Measurements from ENCODE around the gene PAX2.

DNA sequence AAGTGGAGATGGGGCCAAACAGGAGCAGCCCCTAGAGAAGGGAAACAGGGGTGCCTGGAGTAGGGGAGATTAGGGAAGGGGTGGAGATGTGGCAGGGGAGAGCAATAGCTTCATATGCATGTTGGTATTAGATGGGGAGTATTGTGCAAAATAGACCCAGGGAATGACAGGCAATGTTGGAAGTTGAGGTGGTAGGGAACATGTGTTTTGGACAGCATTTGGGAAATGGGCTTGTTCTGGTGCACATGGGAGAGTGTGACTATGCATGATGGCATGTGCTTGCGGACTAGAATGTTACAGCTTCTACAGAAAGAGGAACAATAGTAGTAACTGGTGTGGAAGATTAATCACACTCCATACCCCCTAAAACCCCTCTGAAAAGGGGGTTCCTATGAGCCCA is 10.4 kb downstream of the PAX2 start:
- TF ChIP-seq, protein P1, sequence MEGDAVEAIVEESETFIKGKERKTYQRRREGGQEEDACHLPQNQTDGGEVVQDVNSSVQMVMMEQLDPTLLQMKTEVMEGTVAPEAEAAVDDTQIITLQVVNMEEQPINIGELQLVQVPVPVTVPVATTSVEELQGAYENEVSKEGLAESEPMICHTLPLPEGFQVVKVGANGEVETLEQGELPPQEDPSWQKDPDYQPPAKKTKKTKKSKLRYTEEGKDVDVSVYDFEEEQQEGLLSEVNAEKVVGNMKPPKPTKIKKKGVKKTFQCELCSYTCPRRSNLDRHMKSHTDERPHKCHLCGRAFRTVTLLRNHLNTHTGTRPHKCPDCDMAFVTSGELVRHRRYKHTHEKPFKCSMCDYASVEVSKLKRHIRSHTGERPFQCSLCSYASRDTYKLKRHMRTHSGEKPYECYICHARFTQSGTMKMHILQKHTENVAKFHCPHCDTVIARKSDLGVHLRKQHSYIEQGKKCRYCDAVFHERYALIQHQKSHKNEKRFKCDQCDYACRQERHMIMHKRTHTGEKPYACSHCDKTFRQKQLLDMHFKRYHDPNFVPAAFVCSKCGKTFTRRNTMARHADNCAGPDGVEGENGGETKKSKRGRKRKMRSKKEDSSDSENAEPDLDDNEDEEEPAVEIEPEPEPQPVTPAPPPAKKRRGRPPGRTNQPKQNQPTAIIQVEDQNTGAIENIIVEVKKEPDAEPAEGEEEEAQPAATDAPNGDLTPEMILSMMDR (IDR thresholded peaks at IDR 0.05; ENCODE audit: poor library complexity): no peak
- no peak for TF ChIP-seq EZH2phosphoT487 (IDR thresholded peaks at IDR 0.05; ENCODE audit: low read depth, severe bottlenecking, unreplicated experiment)
- TF ChIP-seq EZH2 (IDR thresholded peaks at IDR 0.05; ENCODE audit: borderline replicate concordance): no peak

Data from hepatocyte (in vitro differentiated cells).